Glomerular endothelial cell (primary cell): ENCODE measurements around the gene P2RX7. TPM values are rescaled to one million over a fixed set of nuclear protein-coding genes. Genes with fewer than 3 reads are reported as not detected.
"Not testable (repeated sequence)": the region's sequence is repeated elsewhere in the genome, so short reads cannot be mapped to it uniquely, and the experiment has no call there.

Source experiments
- DNase-seq: peaks from one replicate; pipeline ENCODE4 v3.0.0-alpha.2; 2011; ENCODE audit warnings: low read depth, low spot score; ENCODE audit errors: extremely low read depth
- total RNA-seq: library from RNA; depleted of rRNA; stranded (reverse); fragments of >200 nt; gene quantifications from 2 replicates; pipeline ENCODE4 v1.2.3, GENCODE V29; 2015

Gene P2RX7
- total RNA-seq, 1 donor from 2014 or later: 2.6 TPM

DNA sequence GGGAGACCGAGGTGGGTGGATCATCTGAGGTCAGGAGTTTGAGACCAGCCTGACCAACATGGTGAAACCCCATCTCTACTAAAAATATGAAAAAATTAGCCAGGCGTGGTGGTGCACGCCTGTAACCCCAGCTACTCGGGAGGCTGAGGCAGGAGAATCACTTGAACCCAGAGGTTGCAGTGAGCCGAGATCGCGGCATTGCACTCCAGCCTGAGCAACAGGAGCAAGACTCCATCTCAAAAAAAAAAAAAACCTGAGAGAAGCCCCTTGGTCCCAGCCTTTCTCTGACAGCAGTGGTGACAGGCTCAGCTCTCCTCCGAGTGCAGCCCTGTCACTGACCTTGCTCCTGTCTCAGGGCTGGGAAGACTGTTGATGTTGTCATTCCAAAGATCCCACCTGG lies 94.2 kb downstream of the P2RX7 start:
- DNase-seq: not testable (repeated sequence)

DNA sequence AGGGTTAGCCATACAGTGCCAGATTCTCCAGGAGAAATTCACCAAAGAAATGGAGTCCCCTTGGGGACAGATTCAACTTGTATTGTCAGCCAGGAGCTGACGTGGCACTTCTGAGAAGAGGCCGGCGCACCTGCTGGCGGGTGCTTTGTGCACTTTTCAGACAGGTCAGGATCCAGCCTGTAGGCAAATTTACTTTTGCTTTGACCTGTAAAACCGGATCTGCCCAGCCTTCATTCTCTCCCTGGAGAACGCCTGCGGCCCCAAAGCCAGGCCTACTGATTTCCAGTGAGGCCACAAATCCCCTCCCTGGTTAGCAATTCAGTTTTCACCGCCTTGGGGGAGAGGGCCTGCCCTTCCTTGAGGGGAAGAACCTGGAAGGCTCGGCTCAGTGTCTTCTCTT lies 94.6 kb downstream of the P2RX7 start:
- DNase-seq: no peak

DNA sequence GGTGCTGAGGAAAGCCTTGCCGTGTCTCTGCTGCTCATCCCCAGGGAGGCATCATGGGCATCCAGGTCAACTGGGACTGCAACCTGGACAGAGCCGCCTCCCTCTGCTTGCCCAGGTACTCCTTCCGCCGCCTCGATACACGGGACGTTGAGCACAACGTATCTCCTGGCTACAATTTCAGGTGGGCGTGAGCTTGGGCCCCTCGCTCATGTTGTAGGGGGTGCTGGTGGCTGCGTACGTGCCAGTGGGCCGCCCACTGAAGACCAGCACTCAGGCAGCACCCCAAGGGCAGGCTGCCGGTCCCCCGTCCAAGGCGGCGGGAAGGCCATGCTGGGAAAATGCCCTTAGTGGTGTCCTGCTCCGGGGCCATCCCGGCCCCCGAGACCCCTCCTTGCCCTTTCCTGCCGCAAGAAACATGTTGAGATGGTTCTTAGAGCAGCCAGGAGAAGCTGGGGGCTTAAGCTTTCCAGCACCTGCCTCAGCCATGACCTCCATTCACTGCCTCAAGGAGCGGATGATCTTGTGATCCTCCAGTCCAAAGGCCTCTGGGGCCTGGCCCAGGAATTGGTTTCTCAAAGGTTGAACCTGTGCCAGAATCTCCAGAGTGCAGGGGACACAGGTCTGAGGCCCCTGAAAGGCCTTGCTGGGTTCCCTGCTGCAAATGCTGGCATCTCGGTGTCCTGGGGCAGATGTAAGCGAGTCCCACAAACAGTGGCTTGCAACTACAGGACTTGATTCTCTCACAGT lies 96.4 kb downstream of the P2RX7 start:
- no peak for DNase-seq

DNA sequence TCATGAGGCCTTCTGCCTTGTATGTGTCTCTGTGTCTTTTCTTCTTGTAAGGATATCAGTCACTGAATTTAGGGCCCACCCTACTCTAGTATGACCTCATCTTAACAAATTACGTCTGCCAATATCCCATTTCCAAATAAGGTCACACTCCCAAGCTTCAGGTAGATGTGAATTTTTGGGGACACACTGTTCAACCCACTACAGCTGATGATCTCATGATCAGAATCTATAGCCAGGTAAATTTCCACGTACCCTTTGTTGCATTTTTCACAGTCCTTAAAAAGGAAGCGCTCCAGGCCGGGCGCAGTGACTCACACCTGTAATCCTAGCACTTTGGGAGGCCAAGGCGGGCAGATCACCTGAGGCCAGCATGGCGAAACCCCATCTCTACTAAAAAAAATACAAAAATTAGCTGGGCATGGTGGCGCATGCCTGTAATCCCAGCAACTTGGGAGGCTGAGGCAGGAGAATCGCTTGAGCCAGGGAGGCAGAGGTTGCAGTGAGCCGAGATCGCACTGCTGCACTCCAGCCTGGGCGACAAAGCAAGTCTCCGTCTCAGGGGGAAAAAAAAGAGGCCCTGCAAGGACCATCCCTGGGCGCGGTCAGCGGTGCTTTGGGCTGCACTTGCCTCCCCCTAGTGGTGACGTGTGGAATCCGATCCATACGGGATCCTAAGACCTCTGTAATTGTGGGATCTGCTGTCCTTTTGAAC lies 97.3 kb downstream of the P2RX7 start:
- DNase-seq: peak; percentile 41

DNA sequence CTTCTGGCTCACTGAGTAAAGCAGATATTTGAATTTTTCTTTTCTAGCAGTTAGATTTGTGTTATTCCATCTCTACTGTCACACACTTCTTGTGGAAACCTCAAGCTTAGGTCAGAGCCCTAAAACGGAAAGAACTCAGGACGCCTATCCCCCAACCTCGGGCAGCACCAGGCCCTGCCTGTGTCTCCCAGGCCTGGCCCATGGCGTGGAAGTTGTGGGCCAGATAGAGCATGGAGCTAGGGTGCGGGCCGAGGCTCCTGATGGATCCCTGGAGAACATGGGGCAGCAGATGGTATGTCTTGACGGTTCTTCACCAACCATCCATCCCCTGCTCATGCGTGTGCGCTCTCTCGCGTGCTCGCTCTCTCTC lies 97.8 kb downstream of the P2RX7 start:
- DNase-seq: no peak

DNA sequence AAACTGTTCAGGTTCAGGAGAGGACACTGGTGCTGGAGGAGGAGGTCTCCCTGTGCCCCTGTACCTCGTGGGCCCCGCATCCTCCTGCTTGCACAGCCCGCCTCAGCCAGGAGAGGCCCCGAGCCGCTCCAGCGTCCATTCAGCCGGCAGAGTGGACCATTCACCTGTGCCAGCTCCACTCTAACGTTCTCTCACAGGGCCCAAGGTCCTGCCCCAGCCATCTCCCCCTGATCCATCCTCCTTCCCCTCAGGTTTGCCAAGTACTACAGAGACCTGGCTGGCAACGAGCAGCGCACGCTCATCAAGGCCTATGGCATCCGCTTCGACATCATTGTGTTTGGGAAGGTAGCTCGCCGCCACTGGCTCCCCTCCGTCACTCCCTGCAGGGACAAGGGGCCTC lies 99.5 kb downstream of the P2RX7 start:
- DNase-seq: no peak

DNA sequence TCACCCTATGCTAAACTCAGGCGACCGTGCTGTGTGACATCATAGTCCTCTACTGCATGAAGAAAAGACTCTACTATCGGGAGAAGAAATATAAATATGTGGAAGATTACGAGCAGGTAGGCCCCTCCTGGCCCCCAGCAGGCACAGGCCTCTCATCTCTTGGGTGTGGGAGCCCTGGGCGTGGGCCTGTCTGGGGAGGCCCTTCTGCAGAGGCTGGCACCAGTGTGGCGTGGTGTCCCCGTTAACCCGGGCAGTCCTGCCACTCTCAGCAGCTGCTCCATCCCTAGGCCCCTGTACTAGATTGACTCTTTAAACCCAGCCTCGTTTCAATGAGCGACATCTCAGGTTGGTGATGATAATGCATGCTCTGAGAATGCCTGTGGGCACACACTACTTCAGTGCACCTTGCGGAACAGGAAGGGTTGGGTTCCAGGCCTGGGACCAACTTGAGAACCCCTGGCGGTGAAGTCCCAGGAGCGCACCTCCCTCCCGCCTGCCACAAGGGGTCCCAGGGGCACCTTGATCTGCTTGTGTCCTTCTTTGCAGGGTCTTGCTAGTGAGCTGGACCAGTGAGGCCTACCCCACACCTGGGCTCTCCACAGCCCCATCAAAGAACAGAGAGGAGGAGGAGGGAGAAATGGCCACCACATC lies 100.4 kb downstream of the P2RX7 start:
- DNase-seq: no peak

DNA sequence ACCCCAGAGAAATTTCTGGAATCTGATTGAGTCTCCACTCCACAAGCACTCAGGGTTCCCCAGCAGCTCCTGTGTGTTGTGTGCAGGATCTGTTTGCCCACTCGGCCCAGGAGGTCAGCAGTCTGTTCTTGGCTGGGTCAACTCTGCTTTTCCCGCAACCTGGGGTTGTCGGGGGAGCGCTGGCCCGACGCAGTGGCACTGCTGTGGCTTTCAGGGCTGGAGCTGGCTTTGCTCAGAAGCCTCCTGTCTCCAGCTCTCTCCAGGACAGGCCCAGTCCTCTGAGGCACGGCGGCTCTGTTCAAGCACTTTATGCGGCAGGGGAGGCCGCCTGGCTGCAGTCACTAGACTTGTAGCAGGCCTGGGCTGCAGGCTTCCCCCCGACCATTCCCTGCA lies 100.9 kb downstream of the P2RX7 start:
- no peak for DNase-seq

DNA sequence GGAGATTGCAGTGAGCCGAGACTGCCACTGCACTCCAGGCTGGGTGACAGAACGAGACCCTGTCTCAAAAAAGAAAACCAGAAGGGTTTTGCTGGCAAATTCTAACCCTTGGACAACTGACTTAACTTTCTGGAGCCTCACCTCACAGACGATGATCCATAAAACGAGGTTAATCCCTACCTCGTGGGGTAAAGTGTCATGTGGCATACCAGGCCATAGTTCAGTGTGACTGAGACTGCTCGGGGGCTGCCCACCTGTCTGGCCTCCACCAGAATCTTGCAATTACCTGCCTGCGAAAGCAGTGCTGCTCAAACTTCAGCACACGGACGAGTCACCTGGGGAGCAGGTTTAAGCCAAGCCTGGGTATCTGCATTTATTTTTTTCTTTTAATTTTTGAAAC lies 104.1 kb downstream of the P2RX7 start:
- no peak for DNase-seq

DNA sequence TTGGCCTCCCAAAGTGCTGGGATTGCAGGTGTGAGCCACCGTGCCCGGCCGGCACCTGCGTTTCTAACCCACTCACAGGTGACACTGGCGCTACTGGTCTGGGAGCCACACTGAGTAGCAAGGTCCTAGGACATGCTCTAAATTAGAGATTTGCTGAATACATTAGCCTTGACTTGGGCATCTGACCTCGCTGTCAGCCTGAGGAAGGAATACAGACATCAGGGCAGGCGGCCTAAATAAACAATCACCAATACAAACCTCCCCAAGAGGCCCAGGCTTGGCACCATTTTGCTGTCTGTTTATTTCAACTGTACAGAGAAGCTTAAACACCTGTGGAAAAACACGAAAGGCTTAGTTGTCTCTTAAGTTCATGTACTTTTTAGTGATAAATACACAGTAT lies 104.7 kb downstream of the P2RX7 start:
- no peak for DNase-seq

Other genes starting within 250 kb of the P2RX7 start
- gene SPPL3, start 228.5 kb upstream of the P2RX7 start, total RNA-seq: 19.7 and 33.7 TPM in 2 replicates
- gene HNF1A, start 154.3 kb upstream of the P2RX7 start, total RNA-seq: not detected in 2 replicates
- 18.0 and 19.8 TPM in 2 replicates for gene C12orf43, start 116.4 kb upstream of the P2RX7 start, total RNA-seq
- 0.39 and 2.4 TPM in 2 replicates for gene OASL, start 93.6 kb upstream of the P2RX7 start, total RNA-seq
- 204 and 244 TPM in 2 replicates for gene P2RX4, start 77.3 kb downstream of the P2RX7 start, total RNA-seq
- gene CAMKK2, start 163.8 kb downstream of the P2RX7 start, total RNA-seq: 47.1 and 50.7 TPM in 2 replicates
- gene ANAPC5, start 219.5 kb downstream of the P2RX7 start, total RNA-seq: 96.8 and 114 TPM in 2 replicates